GOT3 (cell line): ENCODE results near the gene GDPD1.
"Not testable (repeated sequence)": the region's sequence is repeated elsewhere in the genome, so short reads cannot be mapped to it uniquely, and the experiment has no call there.

ENCODE experiments used
- DNase-seq: peaks from one replicate; lab custom pipeline; 2025; ENCODE audit warnings: mixed read lengths; lab: John Stamatoyannopoulos, UW

GDPD1 gene

GRCh38 chr17:59244081-59244480, 23.8 kb downstream of the GDPD1 start:
- no peak for DNase-seq

- no peak for DNase-seq
Measured at GRCh38 chr17:59254742-59255141, 34.4 kb downstream of the GDPD1 start.

- no peak for DNase-seq
Measured at GRCh38 chr17:59257101-59257500, 36.8 kb downstream of the GDPD1 start.

GRCh38 chr17:59260722-59261121, 40.4 kb downstream of the GDPD1 start:
- DNase-seq, result no peak

- DNase-seq, result no peak
Measured at GRCh38 chr17:59266745-59267144, 46.4 kb downstream of the GDPD1 start.

- no peak for DNase-seq
Measured at GRCh38 chr17:59267776-59268175, 47.5 kb downstream of the GDPD1 start.

GRCh38 chr17:59275618-59276017, 55.3 kb downstream of the GDPD1 start:
- no peak for DNase-seq

GRCh38 chr17:59277031-59277430, 56.7 kb downstream of the GDPD1 start:
- no peak for DNase-seq

- DNase-seq, result no peak
Measured at GRCh38 chr17:59278406-59278805, 58.1 kb downstream of the GDPD1 start.

GRCh38 chr17:59284317-59284716, 64.0 kb downstream of the GDPD1 start:
- DNase-seq, result no peak

GRCh38 chr17:59287452-59287851, 67.1 kb downstream of the GDPD1 start:
- DNase-seq, result no peak

GRCh38 chr17:59287891-59288290, 67.6 kb downstream of the GDPD1 start:
- DNase-seq, result no peak

- no peak for DNase-seq
Measured at GRCh38 chr17:59289981-59290301, 69.6 kb downstream of the GDPD1 start.

- not testable (repeated sequence) for DNase-seq
Measured at GRCh38 chr17:59290302-59290998, 70.1 kb downstream of the GDPD1 start.

GRCh38 chr17:59292174-59292523, 71.8 kb downstream of the GDPD1 start:
- no peak for DNase-seq

GRCh38 chr17:59296190-59296589, 75.9 kb downstream of the GDPD1 start:
- DNase-seq, result no peak

- no peak for DNase-seq
Measured at GRCh38 chr17:59298521-59298920, 78.2 kb downstream of the GDPD1 start.

GRCh38 chr17:59299400-59300092, 79.2 kb downstream of the GDPD1 start:
- DNase-seq, result no peak

GRCh38 chr17:59300941-59301340, 80.6 kb downstream of the GDPD1 start:
- no peak for DNase-seq

GRCh38 chr17:59304811-59305210, 84.5 kb downstream of the GDPD1 start:
- DNase-seq, result no peak

GRCh38 chr17:59310263-59310920, 90.1 kb downstream of the GDPD1 start:
- no peak for DNase-seq

GRCh38 chr17:59311051-59311468, 90.7 kb downstream of the GDPD1 start:
- DNase-seq, result no peak

- DNase-seq, result not testable (repeated sequence)
Measured at GRCh38 chr17:59311521-59311920, 91.2 kb downstream of the GDPD1 start.
